Measurements from ENCODE around the gene CHIA.

DNA sequence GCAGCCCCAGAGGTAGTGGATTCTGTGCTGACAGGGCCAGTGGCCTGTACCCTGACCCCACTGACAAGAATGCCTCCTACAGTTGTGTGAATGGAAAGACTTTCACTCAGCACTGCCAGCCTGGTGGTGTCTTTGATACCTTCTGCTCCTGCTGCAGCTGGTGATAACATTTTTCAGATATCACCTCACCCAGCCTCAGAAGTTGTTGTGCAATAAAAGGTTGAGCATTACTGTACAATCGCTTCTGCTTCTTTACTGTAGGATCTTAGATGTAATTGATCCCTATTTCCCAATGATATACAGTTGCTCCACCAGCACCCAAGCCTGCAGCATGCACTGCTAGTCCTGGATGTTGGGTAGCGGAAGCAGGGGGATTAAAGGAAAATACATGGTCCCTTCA is 4.8 kb upstream of the CHIA start:
- TF ChIP-seq, protein P1, sequence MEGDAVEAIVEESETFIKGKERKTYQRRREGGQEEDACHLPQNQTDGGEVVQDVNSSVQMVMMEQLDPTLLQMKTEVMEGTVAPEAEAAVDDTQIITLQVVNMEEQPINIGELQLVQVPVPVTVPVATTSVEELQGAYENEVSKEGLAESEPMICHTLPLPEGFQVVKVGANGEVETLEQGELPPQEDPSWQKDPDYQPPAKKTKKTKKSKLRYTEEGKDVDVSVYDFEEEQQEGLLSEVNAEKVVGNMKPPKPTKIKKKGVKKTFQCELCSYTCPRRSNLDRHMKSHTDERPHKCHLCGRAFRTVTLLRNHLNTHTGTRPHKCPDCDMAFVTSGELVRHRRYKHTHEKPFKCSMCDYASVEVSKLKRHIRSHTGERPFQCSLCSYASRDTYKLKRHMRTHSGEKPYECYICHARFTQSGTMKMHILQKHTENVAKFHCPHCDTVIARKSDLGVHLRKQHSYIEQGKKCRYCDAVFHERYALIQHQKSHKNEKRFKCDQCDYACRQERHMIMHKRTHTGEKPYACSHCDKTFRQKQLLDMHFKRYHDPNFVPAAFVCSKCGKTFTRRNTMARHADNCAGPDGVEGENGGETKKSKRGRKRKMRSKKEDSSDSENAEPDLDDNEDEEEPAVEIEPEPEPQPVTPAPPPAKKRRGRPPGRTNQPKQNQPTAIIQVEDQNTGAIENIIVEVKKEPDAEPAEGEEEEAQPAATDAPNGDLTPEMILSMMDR (IDR thresholded peaks at IDR 0.05; ENCODE audit: low read length): no peak
- TF ChIP-seq EZH2 (IDR thresholded peaks at IDR 0.05; ENCODE audit: borderline replicate concordance, low read length): no peak
